OCI-LY7 (cell line): ENCODE results near the gene PPM1N. TPM values are rescaled to one million over a fixed set of nuclear protein-coding genes. Genes with fewer than 3 reads are reported as not detected.
"Not testable (repeated sequence)": the region's sequence is repeated elsewhere in the genome, so short reads cannot be mapped to it uniquely, and the experiment has no call there.

ENCODE experiments used
- BruUV-seq: library from RNA; stranded (reverse); fragments of 400-500 nt; replicated peaks from 2 replicates; lab custom pipeline; 2021; lab: Mats Ljungman, UMichigan
- CTCF ChIA-PET: fragments of 300-600 bp; sonication (Branson Sonifier 250); formaldehyde crosslinking; loops from one replicate; lab custom pipeline; 2022; ENCODE audit warnings: antibody characterized with exemption; ENCODE audit not compliant: unreplicated experiment; lab: Charles Lee
- POLR2A ChIA-PET: fragments of 300-600 bp; sonication (Branson Sonifier 250); formaldehyde crosslinking; loops from one replicate; lab custom pipeline; 2022; ENCODE audit warnings: antibody characterized with exemption; lab: Charles Lee
- DNase-seq: peaks from one replicate; pipeline ENCODE4 v3.0.0-alpha.2; 2015; ENCODE audit warnings: low spot score
- H2AFZ ChIP-seq: fragments of 200-600 bp; sonication (generic), shearing (Covaris generic); 2 replicates; pipeline ENCODE4 v1.6.1; 2014; ENCODE audit warnings: mild to moderate bottlenecking, antibody characterized with exemption, low read length, moderate library complexity
- H3K27ac ChIP-seq: fragments of 200-600 bp; sonication (generic); 2 replicates; pipeline ENCODE4 v1.5.1; 2014; ENCODE audit warnings: mixed run types, low read depth, mild to moderate bottlenecking, moderate library complexity, low read length, inconsistent platforms; ENCODE audit not compliant: poor library complexity, severe bottlenecking
- H3K36me3 ChIP-seq: fragments of 200-600 bp; sonication (generic); 2 replicates; pipeline ENCODE4 v1.6.1; 2014; ENCODE audit warnings: mild to moderate bottlenecking, antibody characterized with exemption, low read length, moderate library complexity, mixed read lengths; ENCODE audit not compliant: insufficient read depth
- H3K4me1 ChIP-seq: fragments of 200-600 bp; sonication (generic); 2 replicates; pipeline ENCODE4 v1.5.1; 2014; ENCODE audit warnings: mild to moderate bottlenecking, low read length; ENCODE audit not compliant: insufficient read depth, poor library complexity, severe bottlenecking
- H3K4me2 ChIP-seq: fragments of 200-600 bp; sonication (generic); 2 replicates; pipeline ENCODE4 v1.6.1; 2014; ENCODE audit warnings: mild to moderate bottlenecking, low read length
- H3K4me3 ChIP-seq: fragments of 200-600 bp; sonication (generic); 2 replicates; pipeline ENCODE4 v1.5.1; 2014; ENCODE audit warnings: mild to moderate bottlenecking, low read depth, low read length; ENCODE audit not compliant: poor library complexity, severe bottlenecking
- H3K79me2 ChIP-seq: fragments of 200-600 bp; sonication (generic); 2 replicates; pipeline ENCODE4 v1.6.1; 2016; ENCODE audit warnings: low read depth, mild to moderate bottlenecking, low read length, moderate library complexity, mixed read lengths; ENCODE audit not compliant: insufficient read depth
- H3K9me2 ChIP-seq: fragments of 200-600 bp; sonication (generic); 2 replicates; pipeline ENCODE4 v1.6.1; 2016; ENCODE audit warnings: mild to moderate bottlenecking, low read length, mixed read lengths; ENCODE audit not compliant: insufficient read depth
- H3K9me3 ChIP-seq: fragments of 200-600 bp; sonication (generic); 2 replicates; pipeline ENCODE4 v1.6.1; 2014; ENCODE audit warnings: mild to moderate bottlenecking, mixed run types, low read length, mixed read lengths
- H4K20me1 ChIP-seq: fragments of 200-600 bp; sonication (generic); 2 replicates; pipeline ENCODE4 v1.6.1; 2014; ENCODE audit warnings: mild to moderate bottlenecking, antibody characterized with exemption, low read length, moderate library complexity, mixed read lengths; ENCODE audit not compliant: insufficient read depth
- CTCF ChIP-seq: fragments of 200-600 bp; sonication (generic); conservative IDR thresholded peaks from 2 replicates; pipeline ENCODE4 v1.5.1; 2014; ENCODE audit warnings: mild to moderate bottlenecking, antibody characterized with exemption, low read length, moderate library complexity, mixed read lengths
- EZH2phosphoT487 ChIP-seq: fragments of 200-600 bp; sonication (generic); IDR thresholded peaks from 2 replicates; pipeline ENCODE4 v1.6.1; 2018; ENCODE audit warnings: low read depth, borderline replicate concordance, mild to moderate bottlenecking, mixed run types, antibody characterized with exemption, low read length, moderate library complexity, mixed read lengths
- intact Hi-C: fragments of 100-400 bp; cut with micrococcal nuclease; formaldehyde crosslinking; loops from one replicate; pipeline ENCODE4 v1.10.0; 2022; ENCODE audit not compliant: unreplicated experiment
- total RNA-seq, 2 experiments: library from RNA; depleted of rRNA in 1 of 2; stranded (reverse); fragments of >200 nt in 1 of 2; shearing (Covaris generic) in 1 of 2; gene quantifications; 2 replicates each; pipeline ENCODE4 v1.2.3, GENCODE V29; 2014 to 2022

Gene PPM1N
- total RNA-seq, 2 experiments from 2014 or later: 1.6 to 2.8 TPM

- no peaks in the 10 kb centered on the region for H3K9me3 ChIP-seq
- H3K9me2 ChIP-seq: no peaks in the 10 kb centered on the region
- CTCF ChIA-PET: interaction anchor here (0.5 kb wide), 1 partner anchor 791 kb away, joined by 4 read pairs; no protein-coding TSS in a partner anchor
- intact Hi-C loops: loop anchor here (5.0 kb wide), 2 partner anchors 48 to 133 kb away; no protein-coding TSS in a partner anchor
- peaks cover 5% of the 10 kb centered on the region; the same call in 1 of the 2 replicates for H4K20me1 ChIP-seq
- peak; percentile 75 for DNase-seq
- peak overlapping the region; percentile 85 for H3K27ac ChIP-seq
- peak; percentile 33; the same call in 1 of the 2 replicates for TF ChIP-seq CTCF
- TF ChIP-seq EZH2phosphoT487: no peak
- H3K4me2 ChIP-seq: peak overlapping the region; percentile 99
- peaks cover 31% of the 10 kb centered on the region for H3K4me1 ChIP-seq
- H3K79me2 ChIP-seq: peaks cover 18% of the 10 kb centered on the region
- peak overlapping the region; percentile 92 for H3K4me3 ChIP-seq
- H3K36me3 ChIP-seq: no peaks in the 10 kb centered on the region
- POLR2A ChIA-PET: interaction anchor here (0.6 kb wide), 1 partner anchor 27 kb away, joined by 3 read pairs; no protein-coding TSS in a partner anchor
- no peak overlapping the region for H2AFZ ChIP-seq
- BruUV-seq: no TSS peak
Observed at GRCh38 chr19:45508861-45509691, 10.8 kb downstream of the PPM1N start.

DNA sequence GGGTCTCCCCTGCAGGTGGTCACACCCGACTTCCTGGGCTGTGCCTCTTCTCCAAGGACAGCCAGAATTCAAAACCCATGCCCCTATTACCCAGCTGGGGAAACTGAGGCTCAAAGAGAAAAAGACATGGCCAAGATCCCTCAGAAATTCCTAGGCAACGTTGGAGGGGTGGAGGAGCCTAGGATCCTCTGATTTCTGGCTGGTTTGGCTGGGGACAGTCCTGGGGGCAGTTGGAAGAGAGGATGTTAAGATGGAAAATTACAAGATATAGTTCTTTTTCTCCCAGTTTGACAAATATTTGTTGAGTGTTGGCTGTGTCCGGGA is 11.4 kb downstream of the PPM1N start:
- BruUV-seq: TSS peak; percentile 44
- CTCF ChIA-PET: no interaction called here

GRCh38 chr19:45510352-45510751 is 12.1 kb downstream of the PPM1N start:
- POLR2A ChIA-PET, H3K9me3 ChIP-seq, H3K4me2 ChIP-seq, CTCF ChIA-PET, H3K4me3 ChIP-seq, DNase-seq, BruUV-seq, H3K36me3 ChIP-seq, intact Hi-C loops, H3K9me2 ChIP-seq, H3K27ac ChIP-seq, H2AFZ ChIP-seq: not testable (repeated sequence)
- Histone ChIP-seq H3K79me2 (peaks cover 18% of the 10 kb centered on the region), H3K4me1 (peaks cover 43% of the 10 kb centered on the region), H4K20me1 (peaks cover 15% of the 10 kb centered on the region)

More for the DNA sequence above, 11.4 kb downstream of the PPM1N start:
- no peak for DNase-seq
- Histone ChIP-seq H3K4me1 (peaks cover 36% of the 10 kb centered on the region), H3K9me3 (no peaks in the 10 kb centered on the region), H2AFZ (no peak overlapping the region), H3K79me2 (peaks cover 18% of the 10 kb centered on the region), H3K9me2 (no peaks in the 10 kb centered on the region), H3K27ac (peak overlapping the region; percentile 85), H4K20me1 (peaks cover 11% of the 10 kb centered on the region), H3K4me3 (peak overlapping the region; percentile 92), H3K36me3 (no peaks in the 10 kb centered on the region), H3K4me2 (peak overlapping the region; percentile 99)
- intact Hi-C loops: loop anchor here (5.0 kb wide), 2 partner anchors 48 to 133 kb away; no protein-coding TSS in a partner anchor
- POLR2A ChIA-PET: interaction anchor here (0.6 kb wide), 1 partner anchor 26 kb away, joined by 3 read pairs; no protein-coding TSS in a partner anchor
- no peak for TF ChIP-seq CTCF
- TF ChIP-seq EZH2phosphoT487: no peak
